GM13976 (cell line): ENCODE measurements around the gene SPRED2.
"Not testable (repeated sequence)": the region's sequence is repeated elsewhere in the genome, so short reads cannot be mapped to it uniquely, and the experiment has no call there.

Experiments
- DNase-seq: peaks from one replicate; pipeline ENCODE4 v3.0.0; 2012; ENCODE audit warnings: low spot score
- in situ Hi-C: fragments of 300-500 bp; cut with MboI; formaldehyde crosslinking; loops from one replicate; pipeline ENCODE4 v1.12.0; 2022; ENCODE audit warnings: low sequenced_read_pairs, mixed read lengths, inconsistent platforms; ENCODE audit not compliant: unreplicated experiment
- TF ChIP-seq, protein P1 (sequence below): IDR thresholded peaks from 2 replicates; pipeline ENCODE4 v1.5.1; 2012; ENCODE audit warnings: borderline replicate concordance, mild to moderate bottlenecking; ENCODE audit not compliant: insufficient read depth; ENCODE audit errors: extremely low read depth, missing control alignments, control extremely low read depth

Gene SPRED2

DNA sequence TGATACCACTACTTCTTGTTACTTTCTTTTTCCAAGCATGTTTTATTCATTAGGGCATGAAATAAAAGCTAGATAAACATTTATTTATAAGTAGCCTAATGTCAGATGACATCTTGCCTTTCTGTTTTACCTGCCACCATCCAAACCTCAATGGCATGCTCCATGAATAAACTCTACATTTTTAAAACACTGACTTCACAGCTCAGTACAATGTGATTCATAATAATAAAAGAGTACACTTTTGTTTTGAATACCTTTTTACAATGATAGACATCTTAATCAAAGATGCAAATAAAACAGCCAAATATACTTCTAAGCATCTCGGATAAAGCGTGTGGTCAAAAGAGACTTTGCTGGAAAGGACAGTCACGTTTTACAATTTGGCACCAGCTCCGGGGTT is 88.2 kb downstream of the SPRED2 start:
- TF ChIP-seq, protein P1, sequence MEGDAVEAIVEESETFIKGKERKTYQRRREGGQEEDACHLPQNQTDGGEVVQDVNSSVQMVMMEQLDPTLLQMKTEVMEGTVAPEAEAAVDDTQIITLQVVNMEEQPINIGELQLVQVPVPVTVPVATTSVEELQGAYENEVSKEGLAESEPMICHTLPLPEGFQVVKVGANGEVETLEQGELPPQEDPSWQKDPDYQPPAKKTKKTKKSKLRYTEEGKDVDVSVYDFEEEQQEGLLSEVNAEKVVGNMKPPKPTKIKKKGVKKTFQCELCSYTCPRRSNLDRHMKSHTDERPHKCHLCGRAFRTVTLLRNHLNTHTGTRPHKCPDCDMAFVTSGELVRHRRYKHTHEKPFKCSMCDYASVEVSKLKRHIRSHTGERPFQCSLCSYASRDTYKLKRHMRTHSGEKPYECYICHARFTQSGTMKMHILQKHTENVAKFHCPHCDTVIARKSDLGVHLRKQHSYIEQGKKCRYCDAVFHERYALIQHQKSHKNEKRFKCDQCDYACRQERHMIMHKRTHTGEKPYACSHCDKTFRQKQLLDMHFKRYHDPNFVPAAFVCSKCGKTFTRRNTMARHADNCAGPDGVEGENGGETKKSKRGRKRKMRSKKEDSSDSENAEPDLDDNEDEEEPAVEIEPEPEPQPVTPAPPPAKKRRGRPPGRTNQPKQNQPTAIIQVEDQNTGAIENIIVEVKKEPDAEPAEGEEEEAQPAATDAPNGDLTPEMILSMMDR: no peak
- DNase-seq: no peak
- in situ Hi-C loops: no loop called here

DNA sequence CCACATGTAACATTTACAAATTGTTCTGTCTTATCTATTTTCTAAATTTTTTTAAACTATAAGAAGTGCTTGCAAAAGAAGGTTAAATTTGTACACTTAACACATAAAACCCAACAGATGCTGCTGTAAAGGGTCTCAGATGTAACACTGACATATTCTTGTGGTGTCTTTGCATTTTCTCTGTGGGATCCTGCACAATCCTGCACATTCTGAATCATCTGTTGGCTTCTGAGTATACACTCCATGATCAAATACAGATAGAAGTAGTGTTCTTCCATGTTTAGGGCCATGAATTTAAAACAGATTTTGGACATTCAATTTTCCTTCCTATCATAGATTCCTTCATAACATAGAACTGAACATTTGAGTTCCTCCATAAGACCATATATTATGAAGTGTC is 89.0 kb downstream of the SPRED2 start:
- DNase-seq: no peak
- in situ Hi-C loops: no loop called here
- TF ChIP-seq, protein P1: no peak

DNA sequence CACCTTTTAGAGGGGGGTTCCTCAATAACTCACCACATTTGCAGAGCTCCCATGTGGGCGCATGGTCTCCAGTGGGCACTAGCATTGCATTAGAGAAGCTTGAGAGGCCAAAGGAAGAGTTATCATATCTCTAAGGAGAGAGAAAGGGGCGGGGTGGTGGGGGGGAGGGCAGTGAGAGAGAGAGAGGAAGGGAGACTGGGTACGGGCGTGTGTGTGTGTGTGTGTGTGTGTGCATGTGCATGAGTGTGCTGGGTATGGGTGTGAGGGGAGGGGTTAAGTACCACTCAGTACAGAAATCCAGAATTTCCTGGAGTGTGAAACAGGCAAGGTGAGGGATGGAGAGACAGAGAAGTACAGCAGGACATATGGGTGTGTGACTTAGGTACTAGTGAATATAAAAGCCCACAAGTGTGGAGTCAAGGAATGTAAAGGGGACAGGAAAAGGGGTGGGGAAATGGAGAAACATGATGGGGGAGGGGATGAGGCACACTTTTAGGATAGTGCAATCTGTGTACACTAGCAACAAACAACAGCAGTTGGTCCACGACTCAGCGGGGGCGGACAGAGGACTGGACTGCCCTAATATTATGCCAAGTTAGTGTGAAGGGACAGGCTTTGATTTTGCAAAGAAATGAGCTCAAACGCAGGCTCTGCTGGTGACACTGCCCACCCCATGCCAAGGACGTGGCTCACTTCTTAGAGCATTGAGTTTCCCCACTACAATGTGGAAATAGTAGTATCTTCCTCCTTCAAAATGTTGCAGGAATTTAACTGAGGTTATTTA is 91.3 kb downstream of the SPRED2 start:
- TF ChIP-seq, protein P1: no peak
- no peak for DNase-seq
- in situ Hi-C loops: no loop called here

DNA sequence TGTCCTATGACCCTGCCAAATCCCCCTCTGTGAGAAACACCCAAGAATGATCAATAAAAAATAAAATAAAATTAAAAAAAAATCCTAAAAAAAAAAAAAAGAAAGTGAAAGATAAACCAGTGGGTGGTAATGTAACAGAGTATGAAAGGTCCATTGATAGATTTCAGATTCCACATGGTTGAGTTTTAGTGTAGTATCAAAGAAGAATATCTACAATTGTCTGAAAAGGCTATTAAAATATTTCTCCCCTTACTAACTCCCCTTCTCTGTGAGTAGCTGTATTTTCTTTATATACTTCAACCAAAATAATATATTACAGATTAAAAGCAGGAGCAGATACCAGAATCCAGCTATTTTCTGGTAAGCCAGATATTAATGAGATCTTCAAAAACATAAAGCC is 92.8 kb downstream of the SPRED2 start:
- no peak for DNase-seq
- in situ Hi-C loops: no loop called here
- TF ChIP-seq, protein P1: no peak

DNA sequence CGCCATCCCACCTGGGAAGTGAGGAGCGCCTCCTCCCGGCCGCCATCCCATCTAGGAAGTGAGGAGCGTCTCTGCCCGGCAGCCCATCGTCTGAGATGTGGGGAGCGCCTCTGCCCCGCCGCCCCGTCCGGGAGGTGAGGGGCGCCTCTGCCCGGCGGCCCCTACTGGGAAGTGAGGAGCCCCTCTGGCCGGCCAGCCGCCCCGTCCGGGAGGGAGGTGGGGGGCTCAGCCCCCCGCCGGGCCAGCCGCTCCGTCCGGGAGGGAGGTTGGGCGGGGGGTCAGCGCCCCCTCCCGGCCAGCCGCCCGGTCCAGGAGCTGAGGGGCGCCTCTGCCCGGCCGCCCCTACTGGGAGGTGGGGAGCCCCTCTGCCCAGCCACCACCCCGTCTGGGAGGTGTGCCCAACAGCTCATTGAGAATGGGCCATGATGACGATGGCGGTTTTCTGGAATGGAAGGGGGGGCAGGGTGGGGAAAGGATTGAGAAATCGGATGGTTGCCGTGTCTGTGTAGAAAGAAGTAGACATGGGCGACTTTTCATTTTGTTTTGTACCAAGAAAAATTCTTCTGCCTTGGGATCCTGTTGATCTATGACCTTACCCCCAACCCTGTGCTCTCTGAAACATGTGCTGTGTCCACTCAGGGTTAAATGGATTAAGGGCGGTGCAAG is 93.4 kb downstream of the SPRED2 start:
- in situ Hi-C loops, DNase-seq: not testable (repeated sequence)

DNA sequence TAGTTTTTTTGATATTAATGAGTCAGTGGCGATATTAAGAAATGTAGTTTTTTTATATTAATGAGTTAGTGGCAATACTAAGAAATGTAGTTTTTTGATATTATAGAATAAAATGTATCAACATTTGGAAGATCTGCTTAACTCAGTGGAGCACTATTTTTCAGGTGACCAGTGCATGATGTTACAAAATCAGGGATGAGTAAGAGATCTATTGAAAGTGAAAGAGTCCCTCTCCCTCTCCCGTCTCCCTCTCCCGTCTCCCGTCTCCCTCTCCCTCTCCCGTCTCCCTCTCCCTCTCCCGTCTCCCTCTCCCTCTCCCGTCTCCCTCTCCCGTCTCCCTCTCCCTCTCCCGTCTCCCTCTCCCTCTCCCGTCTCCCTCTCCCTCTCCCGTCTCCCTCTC is 94.5 kb downstream of the SPRED2 start:
- in situ Hi-C loops, DNase-seq: not testable (repeated sequence)

DNA sequence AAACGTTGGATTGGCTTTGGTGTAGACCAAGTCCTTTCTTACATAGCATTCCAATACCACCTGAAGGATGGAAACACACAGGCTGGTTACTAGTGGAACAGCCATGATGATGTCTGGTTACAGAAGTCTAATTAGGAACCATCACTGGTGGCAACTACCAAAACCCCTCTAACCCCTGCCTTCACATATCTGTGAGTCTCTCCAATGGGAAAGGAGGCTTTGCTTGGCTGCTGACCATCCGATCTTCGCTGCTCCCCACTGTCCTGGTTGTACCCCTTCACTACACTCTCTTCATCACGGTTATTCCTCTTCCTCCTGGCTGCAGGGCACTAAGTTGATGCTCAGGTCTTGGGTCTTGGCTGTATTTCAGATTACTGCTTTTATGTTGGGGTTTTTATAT is 97.7 kb downstream of the SPRED2 start:
- TF ChIP-seq, protein P1: no peak
- DNase-seq: no peak
- in situ Hi-C loops: no loop called here
